OCI-LY7 (cell line): ENCODE data around the gene EIF4EBP2.

Source experiments
- CTCF ChIP-seq: fragments of 200-600 bp; sonication (generic); conservative IDR thresholded peaks from 2 replicates; pipeline ENCODE4 v1.5.1; 2014; ENCODE audit warnings: mild to moderate bottlenecking, antibody characterized with exemption, low read length, moderate library complexity, mixed read lengths
- EZH2phosphoT487 ChIP-seq: fragments of 200-600 bp; sonication (generic); IDR thresholded peaks from 2 replicates; pipeline ENCODE4 v1.6.1; 2018; ENCODE audit warnings: low read depth, borderline replicate concordance, mild to moderate bottlenecking, mixed run types, antibody characterized with exemption, low read length, moderate library complexity, mixed read lengths

- TF ChIP-seq CTCF, result no peak
- no peak for TF ChIP-seq EZH2phosphoT487
Observed at GRCh38 chr10:70391654-70392053, 12.3 kb upstream of the EIF4EBP2 start.
